ENCODE results near the gene EMP3. TPM values are rescaled to one million over a fixed set of nuclear protein-coding genes. Genes with fewer than 3 reads are reported as not detected.
A peak's percentile ranks its signal among the peaks of the same experiment; 100 is the strongest.

EMP3 gene
- total RNA-seq, 1 donor from 2014 or later, result 32.1 TPM

GRCh38 chr19:48350856-48351255, 25.5 kb downstream of the EMP3 start:
- Histone ChIP-seq H3K36me3 (peaks cover 4% of the 10 kb centered on the region), H3K4me1 (peaks cover 8% of the 10 kb centered on the region), H3K27me3 (ENCODE audit: low read depth) (no peaks in the 10 kb centered on the region), H3K9me3 (replicated peaks) (no peaks in the 10 kb centered on the region), H3K4me3 (no peak overlapping the region), H3K27ac (replicated peaks) (no peak overlapping the region)
- intact Hi-C loops (cut with micrococcal nuclease), result no loop called here
- no peak for TF ChIP-seq CTCF (IDR thresholded peaks at IDR 0.05; ENCODE audit: borderline replicate concordance)
- no peak for DNase-seq

- intact Hi-C loops (cut with micrococcal nuclease), result no loop called here
- peaks cover 7% of the 10 kb centered on the region for H3K36me3 ChIP-seq
These were observed 26.0 kb downstream of the EMP3 start for GRCh38 chr19:48351341-48351752.

GRCh38 chr19:48353677-48354076, 28.3 kb downstream of the EMP3 start:
- H3K9me3 ChIP-seq (replicated peaks), result no peaks in the 10 kb centered on the region
- no peak overlapping the region for H3K27ac ChIP-seq (replicated peaks)
- intact Hi-C loops (cut with micrococcal nuclease), result no loop called here
- H3K4me1 ChIP-seq, result no peaks in the 10 kb centered on the region
- TF ChIP-seq CTCF (IDR thresholded peaks at IDR 0.05; ENCODE audit: borderline replicate concordance), result no peak
- no peak overlapping the region for H3K4me3 ChIP-seq
- no peaks in the 10 kb centered on the region for H3K27me3 ChIP-seq (ENCODE audit: low read depth)
- peaks cover 9% of the 10 kb centered on the region for H3K36me3 ChIP-seq
- DNase-seq, result no peak

More at GRCh38 chr19:48351341-48351752, 26.0 kb downstream of the EMP3 start:
- peak; percentile 81 for TF ChIP-seq CTCF (IDR thresholded peaks at IDR 0.05; ENCODE audit: borderline replicate concordance)
- no peak overlapping the region for H3K4me3 ChIP-seq
- no peak overlapping the region for H3K27ac ChIP-seq (replicated peaks)
- DNase-seq, result peak; percentile 67
- H3K4me1 ChIP-seq, result peaks cover 8% of the 10 kb centered on the region
- no peaks in the 10 kb centered on the region for H3K27me3 ChIP-seq (ENCODE audit: low read depth)
- no peaks in the 10 kb centered on the region for H3K9me3 ChIP-seq (replicated peaks)

- TF ChIP-seq CTCF (IDR thresholded peaks at IDR 0.05; ENCODE audit: borderline replicate concordance), result no peak
- no peaks in the 10 kb centered on the region for H3K9me3 ChIP-seq (replicated peaks)
- H3K4me3 ChIP-seq, result no peak overlapping the region
- H3K4me1 ChIP-seq, result no peaks in the 10 kb centered on the region
- H3K36me3 ChIP-seq, result peaks cover 10% of the 10 kb centered on the region
- intact Hi-C loops (cut with micrococcal nuclease), result no loop called here
- no peak for DNase-seq
- H3K27ac ChIP-seq (replicated peaks), result no peak overlapping the region
- H3K27me3 ChIP-seq (ENCODE audit: low read depth), result no peaks in the 10 kb centered on the region
These were observed 29.1 kb downstream of the EMP3 start for GRCh38 chr19:48354332-48354992.

- Histone ChIP-seq H3K4me3 (no peak overlapping the region), H3K9me3 (replicated peaks) (no peaks in the 10 kb centered on the region), H3K27me3 (ENCODE audit: low read depth) (no peaks in the 10 kb centered on the region), H3K36me3 (peaks cover 17% of the 10 kb centered on the region), H3K4me1 (no peaks in the 10 kb centered on the region), H3K27ac (replicated peaks) (no peak overlapping the region)
- DNase-seq, result no peak
- intact Hi-C loops (cut with micrococcal nuclease), result no loop called here
- no peak for TF ChIP-seq CTCF (IDR thresholded peaks at IDR 0.05; ENCODE audit: borderline replicate concordance)
These were observed 30.1 kb downstream of the EMP3 start for GRCh38 chr19:48355365-48355954.

All from left ventricle myocardium inferior (tissue), 1 donor.